Astrocyte of the spinal cord (primary cell): ENCODE measurements around the gene RSAD1.

Experiments
- DNase-seq: peaks from one replicate; pipeline ENCODE4 v3.0.0; 2011; ENCODE audit warnings: low read depth, low spot score
- H3K4me3 ChIP-seq: 2 replicates; pipeline ENCODE4 v1.5.1; 2011; ENCODE audit warnings: low read depth, mild to moderate bottlenecking, low read length, moderate library complexity
- in situ Hi-C: cut with HindIII; loops from 2 replicates; pipeline ENCODE4 v1.10.0; 2017; ENCODE audit warnings: low sequenced_read_pairs
- TF ChIP-seq, protein P1 (sequence below): IDR thresholded peaks from 2 replicates; pipeline ENCODE4 v1.5.1; 2012; ENCODE audit warnings: low read depth, mild to moderate bottlenecking, low read length, inconsistent platforms

Gene RSAD1

DNA sequence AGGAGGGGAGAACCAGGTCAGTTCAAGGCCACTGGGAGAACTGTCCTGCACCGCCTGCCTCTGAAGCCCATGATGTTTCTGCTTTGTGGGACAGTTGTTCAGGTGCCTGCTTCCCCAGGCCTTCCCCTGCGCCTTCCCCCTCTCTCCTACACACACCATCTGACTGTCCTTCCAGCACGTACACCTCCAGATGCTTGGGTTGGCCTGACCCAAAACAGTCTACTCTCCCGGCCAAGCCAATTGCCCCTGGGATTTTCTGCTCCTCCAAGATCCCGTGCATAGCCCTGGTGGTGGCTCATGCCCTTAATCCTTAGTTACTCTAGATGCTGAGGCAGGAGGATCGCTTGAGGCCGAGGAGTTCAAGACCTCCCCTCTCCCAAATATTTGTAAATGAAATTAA is 684 bp upstream of the RSAD1 start:
- DNase-seq: no peak
- no peak overlapping the region for H3K4me3 ChIP-seq
- TF ChIP-seq, protein P1, sequence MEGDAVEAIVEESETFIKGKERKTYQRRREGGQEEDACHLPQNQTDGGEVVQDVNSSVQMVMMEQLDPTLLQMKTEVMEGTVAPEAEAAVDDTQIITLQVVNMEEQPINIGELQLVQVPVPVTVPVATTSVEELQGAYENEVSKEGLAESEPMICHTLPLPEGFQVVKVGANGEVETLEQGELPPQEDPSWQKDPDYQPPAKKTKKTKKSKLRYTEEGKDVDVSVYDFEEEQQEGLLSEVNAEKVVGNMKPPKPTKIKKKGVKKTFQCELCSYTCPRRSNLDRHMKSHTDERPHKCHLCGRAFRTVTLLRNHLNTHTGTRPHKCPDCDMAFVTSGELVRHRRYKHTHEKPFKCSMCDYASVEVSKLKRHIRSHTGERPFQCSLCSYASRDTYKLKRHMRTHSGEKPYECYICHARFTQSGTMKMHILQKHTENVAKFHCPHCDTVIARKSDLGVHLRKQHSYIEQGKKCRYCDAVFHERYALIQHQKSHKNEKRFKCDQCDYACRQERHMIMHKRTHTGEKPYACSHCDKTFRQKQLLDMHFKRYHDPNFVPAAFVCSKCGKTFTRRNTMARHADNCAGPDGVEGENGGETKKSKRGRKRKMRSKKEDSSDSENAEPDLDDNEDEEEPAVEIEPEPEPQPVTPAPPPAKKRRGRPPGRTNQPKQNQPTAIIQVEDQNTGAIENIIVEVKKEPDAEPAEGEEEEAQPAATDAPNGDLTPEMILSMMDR: no peak
- in situ Hi-C loops: no loop called here

GRCh38 chr17:50479522-50480141 is 972 bp downstream of the RSAD1 start:
- peak overlapping the region; percentile 83 for H3K4me3 ChIP-seq
- TF ChIP-seq, protein P1: peak; percentile 64
- in situ Hi-C loops: no loop called here
- peak; percentile 68 for DNase-seq

DNA sequence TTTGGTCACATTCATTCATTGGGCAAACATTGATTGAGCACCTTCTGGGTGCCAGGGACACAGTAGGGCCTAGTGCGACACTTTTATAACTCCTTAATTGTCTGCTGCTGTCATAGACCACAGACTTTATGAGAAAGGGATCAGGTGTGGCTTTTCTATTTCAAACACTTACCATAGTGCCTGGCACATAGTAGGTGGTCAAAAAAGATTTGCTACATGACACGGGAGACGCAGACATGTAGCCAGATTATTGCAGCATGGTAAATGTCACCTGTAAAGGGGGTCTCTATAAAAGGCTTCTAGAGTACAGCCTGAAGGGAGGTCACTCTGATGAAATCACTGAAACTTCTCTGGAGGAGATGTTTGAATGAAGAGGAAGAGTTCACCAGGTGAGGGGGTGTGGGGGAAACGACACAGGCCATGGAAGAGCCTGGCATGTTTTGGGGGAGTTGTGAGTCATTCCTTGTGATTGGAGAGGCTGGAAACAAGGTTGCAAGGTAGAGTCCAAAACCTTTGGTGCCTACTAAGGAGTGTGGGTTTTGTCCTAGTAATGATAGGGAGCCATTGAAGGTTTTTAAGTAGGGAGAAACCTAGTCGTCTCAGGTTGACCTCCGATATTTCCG is 1.6 kb downstream of the RSAD1 start:
- no peak for DNase-seq
- TF ChIP-seq, protein P1: no peak
- no peak overlapping the region for H3K4me3 ChIP-seq
- in situ Hi-C loops: no loop called here

GRCh38 chr17:50480854-50481490 is 2.3 kb downstream of the RSAD1 start:
- TF ChIP-seq, protein P1: no peak
- in situ Hi-C loops: no loop called here
- H3K4me3 ChIP-seq: no peak overlapping the region
- DNase-seq: no peak

DNA sequence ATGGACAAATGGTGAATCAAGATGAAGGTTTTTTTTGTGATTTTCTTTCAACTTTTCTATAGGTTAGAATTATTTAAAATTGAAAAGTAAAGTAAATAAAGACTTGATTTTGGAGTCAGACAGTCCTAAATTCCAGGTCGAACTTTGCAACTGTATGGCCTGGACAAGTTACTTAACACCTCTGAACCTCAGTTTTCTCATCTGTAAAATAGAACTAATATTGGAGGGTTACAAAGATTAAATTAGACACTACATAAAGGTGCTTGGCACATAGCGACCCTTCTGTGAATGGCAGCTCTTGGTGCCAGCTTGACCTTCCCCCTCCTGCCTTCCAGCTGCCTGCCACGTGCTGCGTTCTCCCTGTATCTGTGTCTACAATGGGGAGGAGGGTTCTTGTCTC is 3.0 kb downstream of the RSAD1 start:
- no peak for DNase-seq
- TF ChIP-seq, protein P1: no peak
- H3K4me3 ChIP-seq: no peak overlapping the region
- in situ Hi-C loops: no loop called here

GRCh38 chr17:50482110-50482509 is 3.5 kb downstream of the RSAD1 start:
- TF ChIP-seq, protein P1: no peak
- in situ Hi-C loops: no loop called here
- H3K4me3 ChIP-seq: no peak overlapping the region
- no peak for DNase-seq
